T-helper 1 cell (primary cell): ENCODE results near the gene GORAB.

ENCODE experiments used
- DNase-seq, 5 donors: peaks; one replicate each; pipeline ENCODE4 v3.0.0-alpha.2; 2012 to 2020

GORAB gene

GRCh38 chr1:170593173-170594011 lies 61.4 kb downstream of the GORAB start:
- no peak for DNase-seq

- no peak for DNase-seq
Measured at GRCh38 chr1:170594066-170594626, 62.2 kb downstream of the GORAB start.

- no peak for DNase-seq
Measured at GRCh38 chr1:170596701-170597100, 64.7 kb downstream of the GORAB start.

- DNase-seq, result no peak
Measured at GRCh38 chr1:170598618-170599017, 66.7 kb downstream of the GORAB start.

GRCh38 chr1:170599033-170599432 lies 67.1 kb downstream of the GORAB start:
- no peak for DNase-seq

- no peak for DNase-seq
Measured at GRCh38 chr1:170601866-170602265, 69.9 kb downstream of the GORAB start.
